PC-9 (cell line): Measurements from ENCODE around the gene ARMH4. TPM values are rescaled to one million over a fixed set of nuclear protein-coding genes. Genes with fewer than 3 reads are reported as not detected.
A peak's percentile ranks its signal among the peaks of the same experiment; 100 is the strongest.
"Not testable (repeated sequence)": the region's sequence is repeated elsewhere in the genome, so short reads cannot be mapped to it uniquely, and the experiment has no call there.

Experiments
- BruUV-seq: library from RNA; stranded (reverse); fragments of 400-500 nt; replicated peaks from 2 replicates; lab custom pipeline; 2021; lab: Mats Ljungman, UMichigan
- CTCF ChIA-PET: fragments of 300-600 bp; sonication (Branson Sonifier 250); formaldehyde crosslinking; loops from one replicate; lab custom pipeline; 2022; ENCODE audit warnings: antibody characterized with exemption; lab: Charles Lee
- POLR2A ChIA-PET: fragments of 300-600 bp; sonication (Branson Sonifier 250); formaldehyde crosslinking; loops from one replicate; lab custom pipeline; 2022; ENCODE audit warnings: antibody characterized with exemption; ENCODE audit not compliant: unreplicated experiment; lab: Charles Lee
- DNase-seq, 2 experiments: peaks; one replicate each; pipeline versions ENCODE4 v3.0.0 to v3.0.0-alpha.2; 2015 to 2022; ENCODE audit warnings: mixed read lengths in 1 of 2
- H2AFZ ChIP-seq: fragments of 200-600 bp; sonication (generic); 2 replicates; pipeline ENCODE4 v1.8.1; 2017; ENCODE audit warnings: antibody characterized with exemption
- H3F3A ChIP-seq: fragments of 200-600 bp; sonication (generic); 2 replicates; pipeline ENCODE4 v1.8.1; 2017; ENCODE audit warnings: antibody characterized with exemption, mild to moderate bottlenecking, low read depth; ENCODE audit not compliant: insufficient read depth
- H3K27ac ChIP-seq: fragments of 200-600 bp; sonication (generic); 2 replicates; pipeline ENCODE4 v1.6.1; 2016; ENCODE audit warnings: mixed run types
- H3K27me3 ChIP-seq: fragments of 200-600 bp; sonication (generic); 2 replicates; pipeline ENCODE4 v1.6.1; 2016; ENCODE audit warnings: low read depth, mixed run types; ENCODE audit not compliant: insufficient read depth
- H3K36me3 ChIP-seq: fragments of 200-600 bp; sonication (generic); 2 replicates; pipeline ENCODE4 v1.6.1; 2016; ENCODE audit warnings: low read depth, mixed run types
- H3K4me1 ChIP-seq: fragments of 200-600 bp; sonication (generic); replicated peaks from 2 replicates; pipeline ENCODE4 v1.6.1; 2016; ENCODE audit warnings: mixed run types; ENCODE audit not compliant: insufficient read depth
- H3K4me2 ChIP-seq: fragments of 200-600 bp; sonication (generic); 2 replicates; pipeline ENCODE4 v1.6.1; 2017; ENCODE audit warnings: mixed run types
- H3K4me3 ChIP-seq: fragments of 200-600 bp; sonication (generic); 2 replicates; pipeline ENCODE4 v1.6.1; 2016; ENCODE audit warnings: mixed run types
- H3K79me2 ChIP-seq: fragments of 200-600 bp; sonication (generic); 2 replicates; pipeline ENCODE4 v1.6.1; 2017; ENCODE audit warnings: low read depth, mixed run types
- H3K9me2 ChIP-seq: fragments of 200-600 bp; sonication (generic); 2 replicates; pipeline ENCODE4 v1.8.1; 2017; ENCODE audit warnings: mild to moderate bottlenecking; ENCODE audit not compliant: insufficient read depth
- H3K9me3 ChIP-seq: fragments of 200-600 bp; sonication (generic); 2 replicates; pipeline ENCODE4 v1.8.1; 2016; ENCODE audit warnings: low read depth; ENCODE audit not compliant: insufficient read depth
- H4K20me1 ChIP-seq: fragments of 200-600 bp; sonication (generic); 2 replicates; pipeline ENCODE4 v1.8.1; 2017; ENCODE audit not compliant: insufficient read depth
- EZH2 ChIP-seq: fragments of 200-600 bp; sonication (generic); IDR thresholded peaks from 2 replicates; pipeline ENCODE4 v1.8.0; 2017; ENCODE audit warnings: antibody characterized with exemption, low read depth
- intact Hi-C: fragments of 100-400 bp; cut with micrococcal nuclease; formaldehyde crosslinking; loops from one replicate; pipeline ENCODE4 v1.10.0; 2022; ENCODE audit not compliant: unreplicated experiment
- total RNA-seq: library from RNA; stranded (reverse); gene quantifications from 2 replicates; pipeline ENCODE4 v1.2.3, GENCODE V29; 2021
- TF ChIP-seq, protein P1 (sequence below): fragments of 200-600 bp; sonication (generic); conservative IDR thresholded peaks from 2 replicates; pipeline ENCODE4 v1.6.1; 2017; ENCODE audit warnings: mixed run types, antibody characterized with exemption, mild to moderate bottlenecking, moderate library complexity

Gene ARMH4
- total RNA-seq, 1 experiment from 2014 or later: not detected

DNA sequence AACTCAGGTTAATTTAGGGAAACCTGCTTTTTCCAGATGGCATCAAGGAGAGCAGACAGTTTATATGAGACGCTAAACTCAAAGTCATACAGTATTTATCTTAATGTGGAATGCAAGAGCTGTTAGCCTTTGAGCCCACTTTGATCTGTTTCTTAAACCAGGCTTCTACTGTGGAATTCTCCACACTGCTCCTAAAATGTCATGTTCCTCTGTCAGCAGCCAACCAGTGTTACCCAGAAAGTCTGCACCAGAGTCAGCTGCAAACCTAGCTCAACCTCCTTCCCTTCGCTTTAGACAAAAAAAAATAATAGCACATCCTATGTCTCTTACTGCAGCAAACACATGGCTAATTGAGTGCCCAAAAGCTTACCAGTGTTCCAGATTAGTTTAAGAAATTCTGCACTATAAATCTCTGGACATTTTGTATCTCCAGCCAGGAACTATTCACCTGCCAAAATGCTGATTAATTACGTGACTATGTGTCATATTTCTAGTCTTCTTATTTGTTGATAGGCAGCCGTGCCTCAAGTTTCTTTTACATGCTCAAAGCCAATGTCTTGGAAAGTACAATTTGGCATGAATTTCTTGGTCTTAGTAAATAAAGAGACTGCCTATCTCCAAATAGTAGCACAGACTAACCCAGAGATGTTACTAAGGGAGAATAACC lies 21.8 kb downstream of the ARMH4 start:
- Histone ChIP-seq H3K9me3 (no peaks in the 10 kb centered on the region), H3K4me3 (no peak overlapping the region), H3K4me2 (no peak overlapping the region), H3F3A (no peaks in the 10 kb centered on the region), H3K27me3 (no peaks in the 10 kb centered on the region), H3K27ac (no peak overlapping the region), H3K4me1 (no peaks in the 10 kb centered on the region), H3K79me2 (no peaks in the 10 kb centered on the region), H3K9me2 (no peaks in the 10 kb centered on the region), H4K20me1 (no peaks in the 10 kb centered on the region), H3K36me3 (no peaks in the 10 kb centered on the region), H2AFZ (no peak overlapping the region)
- ChIA-PET CTCF (no interaction called here), POLR2A (interaction anchor here (0.6 kb wide), 1 partner anchor 114 kb away, joined by 3 read pairs; the partner anchor contains the start of gene PSMA3)
- no peak for DNase-seq
- BruUV-seq: no TSS peak
- intact Hi-C loops: no loop called here
- TF ChIP-seq, protein P1, sequence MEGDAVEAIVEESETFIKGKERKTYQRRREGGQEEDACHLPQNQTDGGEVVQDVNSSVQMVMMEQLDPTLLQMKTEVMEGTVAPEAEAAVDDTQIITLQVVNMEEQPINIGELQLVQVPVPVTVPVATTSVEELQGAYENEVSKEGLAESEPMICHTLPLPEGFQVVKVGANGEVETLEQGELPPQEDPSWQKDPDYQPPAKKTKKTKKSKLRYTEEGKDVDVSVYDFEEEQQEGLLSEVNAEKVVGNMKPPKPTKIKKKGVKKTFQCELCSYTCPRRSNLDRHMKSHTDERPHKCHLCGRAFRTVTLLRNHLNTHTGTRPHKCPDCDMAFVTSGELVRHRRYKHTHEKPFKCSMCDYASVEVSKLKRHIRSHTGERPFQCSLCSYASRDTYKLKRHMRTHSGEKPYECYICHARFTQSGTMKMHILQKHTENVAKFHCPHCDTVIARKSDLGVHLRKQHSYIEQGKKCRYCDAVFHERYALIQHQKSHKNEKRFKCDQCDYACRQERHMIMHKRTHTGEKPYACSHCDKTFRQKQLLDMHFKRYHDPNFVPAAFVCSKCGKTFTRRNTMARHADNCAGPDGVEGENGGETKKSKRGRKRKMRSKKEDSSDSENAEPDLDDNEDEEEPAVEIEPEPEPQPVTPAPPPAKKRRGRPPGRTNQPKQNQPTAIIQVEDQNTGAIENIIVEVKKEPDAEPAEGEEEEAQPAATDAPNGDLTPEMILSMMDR: no peak
- no peak for TF ChIP-seq EZH2

DNA sequence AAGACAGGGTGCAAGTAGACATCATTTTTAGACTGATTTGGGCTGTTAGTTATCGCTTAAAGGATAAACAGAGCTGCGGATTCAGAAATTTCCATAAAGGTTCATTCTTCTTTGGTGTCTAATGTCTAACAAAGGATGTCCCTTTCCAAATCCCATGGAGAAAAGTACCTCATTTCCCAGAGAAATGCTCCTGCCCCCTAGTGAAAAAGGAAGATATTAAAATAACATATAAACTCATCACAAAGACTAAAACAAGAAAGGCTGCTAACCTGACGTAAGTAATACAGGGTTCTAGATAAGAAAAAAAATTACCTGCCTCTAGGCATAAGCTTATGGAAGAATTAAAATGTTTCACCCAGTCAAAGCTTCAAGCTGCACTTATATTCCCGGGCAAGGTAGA lies 22.8 kb downstream of the ARMH4 start:
- Histone ChIP-seq H3K79me2 (no peaks in the 10 kb centered on the region), H2AFZ (no peak overlapping the region), H3K36me3 (no peaks in the 10 kb centered on the region), H3K27me3 (no peaks in the 10 kb centered on the region), H3K27ac (no peak overlapping the region), H3K4me2 (no peak overlapping the region), H3K9me2 (no peaks in the 10 kb centered on the region), H3F3A (no peaks in the 10 kb centered on the region), H3K4me1 (no peaks in the 10 kb centered on the region), H3K9me3 (no peaks in the 10 kb centered on the region), H3K4me3 (no peak overlapping the region), H4K20me1 (no peaks in the 10 kb centered on the region)
- TF ChIP-seq EZH2: no peak
- TF ChIP-seq, protein P1: 0 out of 2 replicates have a peak, but pooled peaks have one; percentile 35
- BruUV-seq: no TSS peak
- POLR2A ChIA-PET: no interaction called here
- CTCF ChIA-PET: no interaction called here
- DNase-seq: no peak
- intact Hi-C loops: no loop called here

DNA sequence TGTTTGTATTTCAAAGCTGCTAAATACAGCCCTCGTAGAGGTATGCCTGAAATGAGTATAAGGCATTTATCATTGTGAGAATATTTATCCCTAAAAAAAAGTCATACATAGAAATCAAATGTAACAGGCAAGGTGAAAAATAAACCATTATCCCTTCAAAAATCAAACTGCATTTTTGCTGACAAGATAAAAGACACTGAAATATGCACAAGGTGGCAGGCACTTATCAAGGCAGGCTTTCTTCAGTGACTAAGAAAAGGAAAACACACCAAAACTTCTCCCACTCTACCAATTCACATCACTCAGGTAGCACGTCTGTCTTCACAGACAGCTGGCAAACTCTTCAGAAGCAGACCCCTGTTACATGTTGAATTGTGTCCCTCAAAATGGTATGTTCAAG lies 23.6 kb downstream of the ARMH4 start:
- H3F3A ChIP-seq: no peaks in the 10 kb centered on the region
- no TSS peak for BruUV-seq
- intact Hi-C loops: no loop called here
- no peaks in the 10 kb centered on the region for H3K4me1 ChIP-seq
- H3K9me2 ChIP-seq: no peaks in the 10 kb centered on the region
- H2AFZ ChIP-seq: no peak overlapping the region
- no peak overlapping the region for H3K27ac ChIP-seq
- no peak overlapping the region for H3K4me3 ChIP-seq
- H3K79me2 ChIP-seq: no peaks in the 10 kb centered on the region
- H3K36me3 ChIP-seq: no peaks in the 10 kb centered on the region
- ChIA-PET POLR2A (no interaction called here), CTCF (no interaction called here)
- no peak overlapping the region for H3K4me2 ChIP-seq
- no peaks in the 10 kb centered on the region for H4K20me1 ChIP-seq
- no peaks in the 10 kb centered on the region for H3K9me3 ChIP-seq
- TF ChIP-seq, protein P1: no peak
- no peak for TF ChIP-seq EZH2
- no peaks in the 10 kb centered on the region for H3K27me3 ChIP-seq
- no peak for DNase-seq

DNA sequence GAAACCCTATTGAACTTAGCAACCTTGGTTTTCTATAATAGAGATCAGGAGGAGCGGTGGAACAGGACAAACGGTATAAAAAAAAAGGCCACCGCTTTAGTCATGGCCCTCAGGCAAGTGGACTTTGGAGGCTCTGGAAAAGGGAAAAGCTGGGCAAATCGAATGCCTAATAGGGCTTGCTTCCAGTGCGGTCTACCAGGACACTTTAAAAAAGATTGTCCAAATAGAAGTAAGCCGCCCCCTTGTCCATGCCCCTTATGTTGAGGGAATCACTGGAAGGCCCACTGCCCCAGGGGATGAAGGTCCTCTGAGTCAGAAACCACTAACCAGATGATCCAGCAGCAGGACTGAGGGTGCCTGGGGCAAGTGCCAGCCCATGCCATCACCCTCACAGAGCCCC lies 29.5 kb downstream of the ARMH4 start:
- H3K36me3 ChIP-seq, intact Hi-C loops, H3K4me3 ChIP-seq, POLR2A ChIA-PET, H3K27me3 ChIP-seq, H3K27ac ChIP-seq, H4K20me1 ChIP-seq, H3K9me2 ChIP-seq, H3K9me3 ChIP-seq, BruUV-seq, H2AFZ ChIP-seq, CTCF ChIA-PET, H3K79me2 ChIP-seq, H3F3A ChIP-seq: not testable (repeated sequence)
- Histone ChIP-seq H3K4me1 (peaks cover 11% of the 10 kb centered on the region; the same call in 1 of the 2 replicates), H3K4me2 (peak overlapping the region; percentile 8; the same call in 1 of the 2 replicates)
- DNase-seq: peak; percentile 42 to 45
